Neural cell (in vitro differentiated cells): ENCODE results near the gene ASB1. TPM values are rescaled to one million over a fixed set of nuclear protein-coding genes. Genes with fewer than 3 reads are reported as not detected.

Experiments used
- H2AFZ ChIP-seq: fragments of 200-600, 300-800 bp; sonication (generic), shearing (Covaris generic); 2 replicates; pipeline ENCODE4 v1.6.0; 2014; ENCODE audit warnings: low read depth, mild to moderate bottlenecking, antibody characterized with exemption, low read length, moderate library complexity
- H3F3A ChIP-seq: fragments of 200-600 bp; shearing (Covaris generic); 2 replicates; pipeline ENCODE4 v1.6.1; 2016; ENCODE audit warnings: mild to moderate bottlenecking, moderate library complexity, mixed read lengths, antibody characterized with exemption, low read length; ENCODE audit not compliant: insufficient read depth, poor library complexity, severe bottlenecking
- H3K27ac ChIP-seq: fragments of 200-600, 300-800 bp; sonication (generic), shearing (Covaris generic); 2 replicates; pipeline ENCODE4 v1.5.1; 2014; ENCODE audit warnings: mild to moderate bottlenecking, low read length, moderate library complexity
- H3K27me3 ChIP-seq: fragments of 300-800, 200-600 bp; sonication (generic), shearing (Covaris generic); 2 replicates; pipeline ENCODE4 v1.6.0; 2014; ENCODE audit warnings: mild to moderate bottlenecking, low read depth, low read length, moderate library complexity; ENCODE audit not compliant: insufficient read depth
- H3K36me3 ChIP-seq: fragments of 300-800, 200-600 bp; sonication (generic), shearing (Covaris generic); 2 replicates; pipeline ENCODE4 v1.5.1; 2014; ENCODE audit warnings: mild to moderate bottlenecking, antibody characterized with exemption, low read length, moderate library complexity; ENCODE audit not compliant: insufficient read depth
- H3K4me2 ChIP-seq: fragments of 300-800, 200-600 bp; sonication (generic), shearing (Covaris generic); 2 replicates; pipeline ENCODE4 v1.6.0; 2014; ENCODE audit warnings: mild to moderate bottlenecking, low read length
- H3K4me3 ChIP-seq: fragments of 300-800, 200-600 bp; sonication (generic), shearing (Covaris generic); 2 replicates; pipeline ENCODE4 v1.5.1; 2014; ENCODE audit warnings: mild to moderate bottlenecking, low read length, moderate library complexity
- H3K79me2 ChIP-seq: fragments of 200-600 bp; shearing (Covaris generic); replicated peaks from 2 replicates; pipeline ENCODE4 v1.6.0; 2014; ENCODE audit warnings: mild to moderate bottlenecking, low read length, moderate library complexity; ENCODE audit not compliant: insufficient read depth
- H3K9ac ChIP-seq: fragments of 300-800, 200-600 bp; sonication (generic), shearing (Covaris generic); 2 replicates; pipeline ENCODE4 v1.6.1; 2016; ENCODE audit warnings: mild to moderate bottlenecking, low read length, mixed read lengths
- H3K9me2 ChIP-seq: fragments of 200-600 bp; shearing (Covaris generic); 2 replicates; pipeline ENCODE4 v1.6.1; 2016; ENCODE audit warnings: mild to moderate bottlenecking, low read length, mixed read lengths; ENCODE audit not compliant: insufficient read depth
- H3K9me3 ChIP-seq: fragments of 200-600, 300-800 bp; sonication (generic), shearing (Covaris generic); 2 replicates; pipeline ENCODE4 v1.6.1; 2016; ENCODE audit warnings: mild to moderate bottlenecking, mixed run types, low read length, moderate library complexity, mixed read lengths
- H4K20me1 ChIP-seq: fragments of 200-600 bp; shearing (Covaris generic); 2 replicates; pipeline ENCODE4 v1.6.1; 2016; ENCODE audit warnings: mild to moderate bottlenecking, mixed run types; ENCODE audit not compliant: insufficient read depth
- EP300 ChIP-seq: fragments of 450-650 bp; conservative IDR thresholded peaks from 2 replicates; pipeline ENCODE4 v1.6.1; 2014; ENCODE audit warnings: antibody characterized with exemption, mild to moderate bottlenecking, moderate library complexity; ENCODE audit not compliant: poor library complexity, severe bottlenecking
- EZH2 ChIP-seq: fragments of 200-600, 300-800 bp; shearing (Covaris generic), sonication (generic); IDR thresholded peaks from 2 replicates; pipeline ENCODE4 v1.6.1; 2014; ENCODE audit warnings: antibody characterized with exemption, low read length, borderline replicate concordance, mild to moderate bottlenecking; ENCODE audit not compliant: insufficient read depth, poor library complexity, severe bottlenecking
- MXI1 ChIP-seq: fragments of 450-650 bp; conservative IDR thresholded peaks from 2 replicates; pipeline ENCODE4 v1.6.1; 2014; ENCODE audit warnings: antibody characterized with exemption, mild to moderate bottlenecking; ENCODE audit not compliant: poor library complexity, severe bottlenecking
- POLR2AphosphoS5 ChIP-seq: IDR thresholded peaks from 2 replicates; pipeline ENCODE4 v1.6.1; 2012
- RAD21 ChIP-seq: fragments of 450-650 bp; conservative IDR thresholded peaks from 2 replicates; pipeline ENCODE4 v1.6.1; 2014; ENCODE audit warnings: antibody characterized with exemption, mild to moderate bottlenecking, moderate library complexity
- SMC3 ChIP-seq: fragments of 450-650 bp; conservative IDR thresholded peaks from 2 replicates; pipeline ENCODE4 v1.6.1; 2014; ENCODE audit warnings: antibody characterized with exemption, mild to moderate bottlenecking, moderate library complexity; ENCODE audit not compliant: poor library complexity
- TAF1 ChIP-seq: IDR thresholded peaks from 2 replicates; pipeline ENCODE4 v1.6.1; 2012; ENCODE audit warnings: low read depth
- polyA plus RNA-seq: library from polyadenylated mRNA; depleted of rRNA; stranded (reverse); fragments of >200 nt; gene quantifications from 2 replicates; pipeline ENCODE4 v1.2.3, GENCODE V29; 2014
- TF ChIP-seq, protein P1 (sequence below): IDR thresholded peaks from 2 replicates; pipeline ENCODE4 v1.6.1; 2012; ENCODE audit warnings: borderline replicate concordance
- TF ChIP-seq, protein P2 (sequence below): fragments of 450-650 bp; IDR thresholded peaks from 2 replicates; pipeline ENCODE4 v1.5.1; 2014; ENCODE audit warnings: antibody characterized with exemption, mild to moderate bottlenecking, moderate library complexity; ENCODE audit not compliant: poor library complexity, severe bottlenecking

Gene ASB1
- polyA plus RNA-seq, 1 donor from 2014 or later = 13.7 TPM

DNA sequence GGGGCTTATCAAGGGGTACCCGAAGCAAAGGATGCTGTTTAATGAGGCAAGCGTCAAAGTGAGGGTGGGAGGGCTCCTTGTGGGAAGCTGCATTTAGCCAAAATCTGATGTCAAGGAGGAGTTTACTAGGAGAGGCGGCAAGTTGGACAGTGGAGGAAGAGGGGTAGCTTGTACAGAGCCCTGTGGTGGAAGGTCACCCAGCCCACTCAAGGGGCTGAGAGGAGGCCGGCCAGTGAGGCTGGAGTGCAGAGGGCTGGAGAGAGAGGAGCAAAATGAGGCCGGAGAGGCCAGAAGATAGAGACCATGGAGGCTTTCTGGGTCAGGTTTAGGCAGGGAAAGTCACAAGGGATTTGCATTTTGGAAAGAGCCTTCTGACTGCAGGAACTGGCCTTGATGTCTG, 49.5 kb downstream of the ASB1 start:
- H3K9me3 ChIP-seq = no peaks in the 10 kb centered on the region
- no peak overlapping the region for H3K9ac ChIP-seq

GRCh38 chr2:238478216-238478615, 51.5 kb downstream of the ASB1 start:
- Histone ChIP-seq H3K27me3 (no peaks in the 10 kb centered on the region), H2AFZ (no peak overlapping the region), H3K4me3 (no peak overlapping the region), H3K36me3 (no peaks in the 10 kb centered on the region), H3F3A (no peaks in the 10 kb centered on the region), H3K4me2 (no peak overlapping the region), H3K9ac (no peak overlapping the region), H3K9me2 (no peaks in the 10 kb centered on the region), H4K20me1 (no peaks in the 10 kb centered on the region), H3K27ac (no peak overlapping the region), H3K79me2 (no peaks in the 10 kb centered on the region), H3K9me3 (no peaks in the 10 kb centered on the region)
- TF ChIP-seq, protein P1, sequence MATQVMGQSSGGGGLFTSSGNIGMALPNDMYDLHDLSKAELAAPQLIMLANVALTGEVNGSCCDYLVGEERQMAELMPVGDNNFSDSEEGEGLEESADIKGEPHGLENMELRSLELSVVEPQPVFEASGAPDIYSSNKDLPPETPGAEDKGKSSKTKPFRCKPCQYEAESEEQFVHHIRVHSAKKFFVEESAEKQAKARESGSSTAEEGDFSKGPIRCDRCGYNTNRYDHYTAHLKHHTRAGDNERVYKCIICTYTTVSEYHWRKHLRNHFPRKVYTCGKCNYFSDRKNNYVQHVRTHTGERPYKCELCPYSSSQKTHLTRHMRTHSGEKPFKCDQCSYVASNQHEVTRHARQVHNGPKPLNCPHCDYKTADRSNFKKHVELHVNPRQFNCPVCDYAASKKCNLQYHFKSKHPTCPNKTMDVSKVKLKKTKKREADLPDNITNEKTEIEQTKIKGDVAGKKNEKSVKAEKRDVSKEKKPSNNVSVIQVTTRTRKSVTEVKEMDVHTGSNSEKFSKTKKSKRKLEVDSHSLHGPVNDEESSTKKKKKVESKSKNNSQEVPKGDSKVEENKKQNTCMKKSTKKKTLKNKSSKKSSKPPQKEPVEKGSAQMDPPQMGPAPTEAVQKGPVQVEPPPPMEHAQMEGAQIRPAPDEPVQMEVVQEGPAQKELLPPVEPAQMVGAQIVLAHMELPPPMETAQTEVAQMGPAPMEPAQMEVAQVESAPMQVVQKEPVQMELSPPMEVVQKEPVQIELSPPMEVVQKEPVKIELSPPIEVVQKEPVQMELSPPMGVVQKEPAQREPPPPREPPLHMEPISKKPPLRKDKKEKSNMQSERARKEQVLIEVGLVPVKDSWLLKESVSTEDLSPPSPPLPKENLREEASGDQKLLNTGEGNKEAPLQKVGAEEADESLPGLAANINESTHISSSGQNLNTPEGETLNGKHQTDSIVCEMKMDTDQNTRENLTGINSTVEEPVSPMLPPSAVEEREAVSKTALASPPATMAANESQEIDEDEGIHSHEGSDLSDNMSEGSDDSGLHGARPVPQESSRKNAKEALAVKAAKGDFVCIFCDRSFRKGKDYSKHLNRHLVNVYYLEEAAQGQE = no peak
- no peak for TF ChIP-seq RAD21
- TF ChIP-seq SMC3 = no peak
- no peak for TF ChIP-seq POLR2AphosphoS5

More for the DNA sequence above, 49.5 kb downstream of the ASB1 start:
- Histone ChIP-seq H3K4me3 (no peak overlapping the region), H3K9me2 (no peaks in the 10 kb centered on the region), H2AFZ (no peak overlapping the region), H3K27me3 (no peaks in the 10 kb centered on the region), H3K4me2 (no peak overlapping the region), H3K36me3 (no peaks in the 10 kb centered on the region), H3K79me2 (no peaks in the 10 kb centered on the region), H4K20me1 (no peaks in the 10 kb centered on the region), H3K27ac (no peak overlapping the region), H3F3A (no peaks in the 10 kb centered on the region)
- TF ChIP-seq MXI1 (no peak), EP300 (no peak), RAD21 (no peak), POLR2AphosphoS5 (no peak), EZH2 (no peak), SMC3 (no peak), TAF1 (no peak)
- TF ChIP-seq, protein P2, sequence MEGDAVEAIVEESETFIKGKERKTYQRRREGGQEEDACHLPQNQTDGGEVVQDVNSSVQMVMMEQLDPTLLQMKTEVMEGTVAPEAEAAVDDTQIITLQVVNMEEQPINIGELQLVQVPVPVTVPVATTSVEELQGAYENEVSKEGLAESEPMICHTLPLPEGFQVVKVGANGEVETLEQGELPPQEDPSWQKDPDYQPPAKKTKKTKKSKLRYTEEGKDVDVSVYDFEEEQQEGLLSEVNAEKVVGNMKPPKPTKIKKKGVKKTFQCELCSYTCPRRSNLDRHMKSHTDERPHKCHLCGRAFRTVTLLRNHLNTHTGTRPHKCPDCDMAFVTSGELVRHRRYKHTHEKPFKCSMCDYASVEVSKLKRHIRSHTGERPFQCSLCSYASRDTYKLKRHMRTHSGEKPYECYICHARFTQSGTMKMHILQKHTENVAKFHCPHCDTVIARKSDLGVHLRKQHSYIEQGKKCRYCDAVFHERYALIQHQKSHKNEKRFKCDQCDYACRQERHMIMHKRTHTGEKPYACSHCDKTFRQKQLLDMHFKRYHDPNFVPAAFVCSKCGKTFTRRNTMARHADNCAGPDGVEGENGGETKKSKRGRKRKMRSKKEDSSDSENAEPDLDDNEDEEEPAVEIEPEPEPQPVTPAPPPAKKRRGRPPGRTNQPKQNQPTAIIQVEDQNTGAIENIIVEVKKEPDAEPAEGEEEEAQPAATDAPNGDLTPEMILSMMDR = no peak
- TF ChIP-seq, protein P1 = no peak
